OCI-LY7 (cell line): ENCODE results near the gene VEPH1. TPM values are rescaled to one million over a fixed set of nuclear protein-coding genes. Genes with fewer than 3 reads are reported as not detected.

ENCODE experiments used
- BruUV-seq: library from RNA; stranded (reverse); fragments of 400-500 nt; replicated peaks from 2 replicates; lab custom pipeline; 2021; lab: Mats Ljungman, UMichigan
- CTCF ChIA-PET: fragments of 300-600 bp; sonication (Branson Sonifier 250); formaldehyde crosslinking; loops from one replicate; lab custom pipeline; 2022; ENCODE audit warnings: antibody characterized with exemption; ENCODE audit not compliant: unreplicated experiment; lab: Charles Lee
- POLR2A ChIA-PET: fragments of 300-600 bp; sonication (Branson Sonifier 250); formaldehyde crosslinking; loops from one replicate; lab custom pipeline; 2022; ENCODE audit warnings: antibody characterized with exemption; lab: Charles Lee
- DNase-seq: peaks from one replicate; pipeline ENCODE4 v3.0.0-alpha.2; 2015; ENCODE audit warnings: low spot score
- H2AFZ ChIP-seq: fragments of 200-600 bp; sonication (generic), shearing (Covaris generic); 2 replicates; pipeline ENCODE4 v1.6.1; 2014; ENCODE audit warnings: mild to moderate bottlenecking, antibody characterized with exemption, low read length, moderate library complexity
- H3K27ac ChIP-seq: fragments of 200-600 bp; sonication (generic); 2 replicates; pipeline ENCODE4 v1.5.1; 2014; ENCODE audit warnings: mixed run types, low read depth, mild to moderate bottlenecking, moderate library complexity, low read length, inconsistent platforms; ENCODE audit not compliant: poor library complexity, severe bottlenecking
- H3K36me3 ChIP-seq: fragments of 200-600 bp; sonication (generic); 2 replicates; pipeline ENCODE4 v1.6.1; 2014; ENCODE audit warnings: mild to moderate bottlenecking, antibody characterized with exemption, low read length, moderate library complexity, mixed read lengths; ENCODE audit not compliant: insufficient read depth
- H3K4me1 ChIP-seq: fragments of 200-600 bp; sonication (generic); 2 replicates; pipeline ENCODE4 v1.5.1; 2014; ENCODE audit warnings: mild to moderate bottlenecking, low read length; ENCODE audit not compliant: insufficient read depth, poor library complexity, severe bottlenecking
- H3K4me2 ChIP-seq: fragments of 200-600 bp; sonication (generic); 2 replicates; pipeline ENCODE4 v1.6.1; 2014; ENCODE audit warnings: mild to moderate bottlenecking, low read length
- H3K4me3 ChIP-seq: fragments of 200-600 bp; sonication (generic); 2 replicates; pipeline ENCODE4 v1.5.1; 2014; ENCODE audit warnings: mild to moderate bottlenecking, low read depth, low read length; ENCODE audit not compliant: poor library complexity, severe bottlenecking
- H3K79me2 ChIP-seq: fragments of 200-600 bp; sonication (generic); 2 replicates; pipeline ENCODE4 v1.6.1; 2016; ENCODE audit warnings: low read depth, mild to moderate bottlenecking, low read length, moderate library complexity, mixed read lengths; ENCODE audit not compliant: insufficient read depth
- H3K9me2 ChIP-seq: fragments of 200-600 bp; sonication (generic); 2 replicates; pipeline ENCODE4 v1.6.1; 2016; ENCODE audit warnings: mild to moderate bottlenecking, low read length, mixed read lengths; ENCODE audit not compliant: insufficient read depth
- H3K9me3 ChIP-seq: fragments of 200-600 bp; sonication (generic); 2 replicates; pipeline ENCODE4 v1.6.1; 2014; ENCODE audit warnings: mild to moderate bottlenecking, mixed run types, low read length, mixed read lengths
- H4K20me1 ChIP-seq: fragments of 200-600 bp; sonication (generic); 2 replicates; pipeline ENCODE4 v1.6.1; 2014; ENCODE audit warnings: mild to moderate bottlenecking, antibody characterized with exemption, low read length, moderate library complexity, mixed read lengths; ENCODE audit not compliant: insufficient read depth
- EZH2phosphoT487 ChIP-seq: fragments of 200-600 bp; sonication (generic); IDR thresholded peaks from 2 replicates; pipeline ENCODE4 v1.6.1; 2018; ENCODE audit warnings: low read depth, borderline replicate concordance, mild to moderate bottlenecking, mixed run types, antibody characterized with exemption, low read length, moderate library complexity, mixed read lengths
- intact Hi-C: fragments of 100-400 bp; cut with micrococcal nuclease; formaldehyde crosslinking; loops from one replicate; pipeline ENCODE4 v1.10.0; 2022; ENCODE audit not compliant: unreplicated experiment
- total RNA-seq, 2 experiments: library from RNA; depleted of rRNA in 1 of 2; stranded (reverse); fragments of >200 nt in 1 of 2; shearing (Covaris generic) in 1 of 2; gene quantifications; 2 replicates each; pipeline ENCODE4 v1.2.3, GENCODE V29; 2014 to 2022
- TF ChIP-seq, protein P1 (sequence below): fragments of 200-600 bp; sonication (generic); conservative IDR thresholded peaks from 2 replicates; pipeline ENCODE4 v1.5.1; 2014; ENCODE audit warnings: mild to moderate bottlenecking, antibody characterized with exemption, low read length, moderate library complexity, mixed read lengths

Gene VEPH1
- total RNA-seq, 2 experiments from 2014 or later, result not detected

DNA sequence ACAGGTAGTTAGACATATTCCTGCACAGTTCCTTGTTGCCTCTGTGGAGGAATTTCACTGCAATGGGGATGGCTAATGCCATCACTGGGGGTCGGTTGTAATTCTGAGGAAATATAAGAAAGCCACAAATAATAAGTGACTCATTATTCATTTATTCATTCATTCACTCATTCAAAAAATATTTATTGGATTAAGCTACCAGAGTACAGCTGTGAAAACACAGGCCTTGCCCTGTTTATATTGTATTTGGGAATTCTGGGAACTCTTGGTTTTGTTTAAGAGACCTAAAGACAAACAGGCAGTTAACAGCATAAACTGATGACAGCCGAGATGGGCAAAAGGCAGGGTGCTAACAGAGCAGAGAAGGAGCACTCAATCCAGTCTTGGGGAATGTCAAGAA lies 43.0 kb downstream of the VEPH1 start:
- H2AFZ ChIP-seq, result no peak overlapping the region

GRCh38 chr3:157459706-157460105 lies 43.5 kb downstream of the VEPH1 start:
- Histone ChIP-seq H3K27ac (no peak overlapping the region), H3K9me3 (no peaks in the 10 kb centered on the region), H4K20me1 (no peaks in the 10 kb centered on the region), H3K4me1 (no peaks in the 10 kb centered on the region), H2AFZ (no peak overlapping the region), H3K36me3 (no peaks in the 10 kb centered on the region), H3K9me2 (no peaks in the 10 kb centered on the region), H3K79me2 (no peaks in the 10 kb centered on the region), H3K4me2 (no peak overlapping the region), H3K4me3 (no peak overlapping the region)
- intact Hi-C loops, result no loop called here
- DNase-seq, result no peak
- no TSS peak for BruUV-seq
- ChIA-PET POLR2A (interaction anchor here (0.6 kb wide), 1 partner anchor 1385 kb away, joined by 3 read pairs; no protein-coding TSS in a partner anchor), CTCF (no interaction called here)
- TF ChIP-seq EZH2phosphoT487, result no peak
- TF ChIP-seq, protein P1, sequence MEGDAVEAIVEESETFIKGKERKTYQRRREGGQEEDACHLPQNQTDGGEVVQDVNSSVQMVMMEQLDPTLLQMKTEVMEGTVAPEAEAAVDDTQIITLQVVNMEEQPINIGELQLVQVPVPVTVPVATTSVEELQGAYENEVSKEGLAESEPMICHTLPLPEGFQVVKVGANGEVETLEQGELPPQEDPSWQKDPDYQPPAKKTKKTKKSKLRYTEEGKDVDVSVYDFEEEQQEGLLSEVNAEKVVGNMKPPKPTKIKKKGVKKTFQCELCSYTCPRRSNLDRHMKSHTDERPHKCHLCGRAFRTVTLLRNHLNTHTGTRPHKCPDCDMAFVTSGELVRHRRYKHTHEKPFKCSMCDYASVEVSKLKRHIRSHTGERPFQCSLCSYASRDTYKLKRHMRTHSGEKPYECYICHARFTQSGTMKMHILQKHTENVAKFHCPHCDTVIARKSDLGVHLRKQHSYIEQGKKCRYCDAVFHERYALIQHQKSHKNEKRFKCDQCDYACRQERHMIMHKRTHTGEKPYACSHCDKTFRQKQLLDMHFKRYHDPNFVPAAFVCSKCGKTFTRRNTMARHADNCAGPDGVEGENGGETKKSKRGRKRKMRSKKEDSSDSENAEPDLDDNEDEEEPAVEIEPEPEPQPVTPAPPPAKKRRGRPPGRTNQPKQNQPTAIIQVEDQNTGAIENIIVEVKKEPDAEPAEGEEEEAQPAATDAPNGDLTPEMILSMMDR, result no peak

More for the DNA sequence above, 43.0 kb downstream of the VEPH1 start:
- Histone ChIP-seq H3K36me3 (no peaks in the 10 kb centered on the region), H4K20me1 (no peaks in the 10 kb centered on the region), H3K27ac (no peak overlapping the region), H3K9me3 (no peaks in the 10 kb centered on the region), H3K4me1 (no peaks in the 10 kb centered on the region), H3K9me2 (no peaks in the 10 kb centered on the region), H3K79me2 (no peaks in the 10 kb centered on the region), H3K4me3 (no peak overlapping the region), H3K4me2 (no peak overlapping the region)
- POLR2A ChIA-PET, result interaction anchor here (0.6 kb wide), 1 partner anchor 1386 kb away, joined by 3 read pairs; no protein-coding TSS in a partner anchor
- BruUV-seq, result no TSS peak
- CTCF ChIA-PET, result no interaction called here
- TF ChIP-seq, protein P1, result no peak
- TF ChIP-seq EZH2phosphoT487, result no peak
- DNase-seq, result no peak
- intact Hi-C loops, result no loop called here

DNA sequence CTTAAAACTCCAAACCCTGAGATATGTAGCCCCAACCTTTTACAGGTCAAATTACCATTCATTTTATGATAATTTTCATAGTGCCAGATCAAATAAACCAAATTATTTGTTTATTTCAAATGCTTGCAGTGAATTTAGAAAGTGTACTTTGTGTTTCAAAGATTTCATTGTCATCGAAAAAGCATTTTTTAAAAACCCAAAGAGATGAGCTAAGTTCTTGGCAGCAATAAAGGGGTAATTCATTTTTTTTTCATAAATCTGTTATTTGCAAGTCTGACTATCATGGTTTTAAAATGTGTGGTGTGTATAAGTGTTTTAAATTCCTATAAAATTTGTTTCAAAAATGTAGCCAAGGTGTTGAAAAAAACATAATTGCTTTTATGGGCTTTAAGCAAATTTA lies 49.4 kb downstream of the VEPH1 start:
- H3K4me3 ChIP-seq, result no peak overlapping the region
- no peaks in the 10 kb centered on the region for H3K9me3 ChIP-seq
- no peaks in the 10 kb centered on the region for H3K9me2 ChIP-seq
- no peak overlapping the region for H3K27ac ChIP-seq
- H4K20me1 ChIP-seq, result no peaks in the 10 kb centered on the region
- POLR2A ChIA-PET, result no interaction called here
- H3K79me2 ChIP-seq, result no peaks in the 10 kb centered on the region
- H3K4me2 ChIP-seq, result no peak overlapping the region
- H3K36me3 ChIP-seq, result no peaks in the 10 kb centered on the region
- BruUV-seq, result no TSS peak
- TF ChIP-seq, protein P1, result no peak
- no peak for TF ChIP-seq EZH2phosphoT487
- intact Hi-C loops, result no loop called here
- H3K4me1 ChIP-seq, result no peaks in the 10 kb centered on the region
- DNase-seq, result no peak
- CTCF ChIA-PET, result no interaction called here
- H2AFZ ChIP-seq, result no peak overlapping the region
